Tibial nerve (tissue), 4 donors: ENCODE data around the gene ARPC2.

Experiments
- EP300 ChIP-seq, 2 donors: sonication (generic); formaldehyde crosslinking; IDR thresholded peaks; one replicate each; pipeline ENCODE4 v1.6.1; 2017; ENCODE audit warnings: antibody characterized with exemption in 2 of 2, mild to moderate bottlenecking in 1 of 2
- POLR2A ChIP-seq, 2 donors: fragments of 450-650 bp; IDR thresholded peaks; one replicate each; pipeline ENCODE4 v1.6.1; 2017; ENCODE audit warnings: antibody characterized with exemption in 2 of 2, mild to moderate bottlenecking in 2 of 2, moderate library complexity in 2 of 2
- TF ChIP-seq, protein P1 (sequence below), 5 experiments: fragments of 200-600 bp in 3 of 5; fragments of 450-650 bp in 2 of 5; sonication (generic) in 3 of 5; IDR thresholded peaks; one replicate each; pipeline ENCODE4 v1.5.1; 2016 to 2019; ENCODE audit warnings: antibody characterized with exemption in 5 of 5, mild to moderate bottlenecking in 3 of 5, moderate library complexity in 2 of 5

DNA sequence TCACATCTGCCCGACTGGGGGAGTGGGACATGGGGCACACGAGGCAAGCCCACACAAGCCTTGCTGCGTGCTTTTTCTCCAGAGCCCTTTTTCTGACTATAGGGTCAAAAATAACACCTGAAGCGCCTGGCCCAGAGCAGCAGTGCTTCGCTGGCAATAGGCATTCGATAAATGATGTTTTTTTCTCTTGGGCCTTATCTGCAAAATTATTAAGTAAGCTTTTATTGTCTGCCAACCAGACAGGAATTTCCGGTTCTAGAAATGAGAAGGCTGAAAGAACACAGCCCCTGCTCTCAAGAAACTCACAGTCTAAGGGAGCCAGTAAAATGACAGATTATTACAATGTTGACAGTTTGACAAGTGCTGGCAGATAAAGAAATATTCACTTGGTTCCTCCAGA is 78.0 kb downstream of the ARPC2 start:
- TF ChIP-seq, protein P1, sequence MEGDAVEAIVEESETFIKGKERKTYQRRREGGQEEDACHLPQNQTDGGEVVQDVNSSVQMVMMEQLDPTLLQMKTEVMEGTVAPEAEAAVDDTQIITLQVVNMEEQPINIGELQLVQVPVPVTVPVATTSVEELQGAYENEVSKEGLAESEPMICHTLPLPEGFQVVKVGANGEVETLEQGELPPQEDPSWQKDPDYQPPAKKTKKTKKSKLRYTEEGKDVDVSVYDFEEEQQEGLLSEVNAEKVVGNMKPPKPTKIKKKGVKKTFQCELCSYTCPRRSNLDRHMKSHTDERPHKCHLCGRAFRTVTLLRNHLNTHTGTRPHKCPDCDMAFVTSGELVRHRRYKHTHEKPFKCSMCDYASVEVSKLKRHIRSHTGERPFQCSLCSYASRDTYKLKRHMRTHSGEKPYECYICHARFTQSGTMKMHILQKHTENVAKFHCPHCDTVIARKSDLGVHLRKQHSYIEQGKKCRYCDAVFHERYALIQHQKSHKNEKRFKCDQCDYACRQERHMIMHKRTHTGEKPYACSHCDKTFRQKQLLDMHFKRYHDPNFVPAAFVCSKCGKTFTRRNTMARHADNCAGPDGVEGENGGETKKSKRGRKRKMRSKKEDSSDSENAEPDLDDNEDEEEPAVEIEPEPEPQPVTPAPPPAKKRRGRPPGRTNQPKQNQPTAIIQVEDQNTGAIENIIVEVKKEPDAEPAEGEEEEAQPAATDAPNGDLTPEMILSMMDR (IDR thresholded peaks at IDR 0.05) = no peak
- no peak for TF ChIP-seq POLR2A (IDR thresholded peaks at IDR 0.05)
- TF ChIP-seq EP300 (IDR thresholded peaks at IDR 0.05) = no peak
